ENCODE measurements around the gene SACM1L. TPM values are rescaled to one million over a fixed set of nuclear protein-coding genes. Genes with fewer than 3 reads are reported as not detected.

SACM1L gene
- total and polyA plus RNA-seq, 2 donors (not counting 3 experiments of a cell fraction or from before 2014, with no cell fraction given), result 11.9 to 39.9 TPM

DNA sequence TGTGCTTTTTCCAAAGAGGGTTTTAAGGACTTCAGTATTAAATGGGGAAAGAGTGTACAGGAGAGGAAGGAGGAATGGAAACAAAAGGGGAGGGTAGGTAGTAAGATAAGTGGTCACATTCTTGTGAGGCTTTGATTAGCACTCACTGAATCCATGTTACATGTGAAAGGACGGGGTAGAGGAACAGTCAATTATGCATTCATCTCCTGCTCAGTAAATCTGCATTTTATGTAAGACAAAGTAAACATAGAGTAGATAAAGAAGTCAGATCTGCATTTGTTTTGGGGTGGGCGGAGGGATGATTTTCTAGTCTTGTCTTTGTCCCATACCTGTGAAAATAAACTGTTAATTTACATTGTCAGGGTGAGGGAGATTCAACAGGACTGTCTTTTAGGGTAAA lies 50.8 kb downstream of the SACM1L start:
- Histone ChIP-seq H4K20me1 (replicated peaks; ENCODE audit: control insufficient read depth, extremely low read depth, insufficient read depth, low read length) (no peaks in the 10 kb centered on the region), H2AFZ (ENCODE audit: low read depth, low read length) (no peak overlapping the region), H3K9me1 (replicated peaks; ENCODE audit: control insufficient read depth, extremely low read depth, insufficient read depth, low read length) (no peaks in the 10 kb centered on the region), H3K4me1 (ENCODE audit: control insufficient read depth, extremely low read depth, insufficient read depth, low read length) (no peaks in the 10 kb centered on the region), H3K27me3 (ENCODE audit: control insufficient read depth in 2 of 2, insufficient read depth in 2 of 2, low read length in 2 of 2) (no peaks in the 10 kb centered on the region), H3K36me3 (ENCODE audit: control insufficient read depth in 2 of 2, extremely low read depth in 1 of 2, insufficient read depth in 2 of 2, low read length in 2 of 2) (peaks cover 17 to 19% of the 10 kb centered on the region in 2 experiments), H3K79me2 (ENCODE audit: control insufficient read depth, insufficient read depth, low read length) (no peaks in the 10 kb centered on the region), H3K9me3 (replicated peaks; ENCODE audit: control insufficient read depth, insufficient read depth, low read length) (no peaks in the 10 kb centered on the region), H3K4me3 (replicated peaks in 1 of 3; ENCODE audit: insufficient read depth in 1 of 3, low read depth in 1 of 3, low read length in 3 of 3) (no peak overlapping the region), H3K9ac (replicated peaks; ENCODE audit: extremely low read depth, insufficient read depth, low read length) (no peak overlapping the region), H3K4me2 (ENCODE audit: insufficient read depth, low read length) (no peak overlapping the region), H3K27ac (ENCODE audit: insufficient read depth, low read depth, low read length) (no peak overlapping the region)
- intact Hi-C loops (cut with micrococcal nuclease) (loop anchor here (5.0 kb wide), 1 partner anchor 228 kb away; no protein-coding TSS in a partner anchor), dilution Hi-C loops (cut with MboI; ENCODE audit: extremely low pct_ligation_motif_present, low sequenced_read_pairs) (no loop called here)
- TF ChIP-seq MYC (IDR thresholded peaks at IDR 0.05; ENCODE audit: low read depth, low read length), result no peak
- FAIRE-seq (no peak), DNase-seq (ENCODE audit: low read depth, low spot score) (no peak)
- CTCF ChIA-PET, result no interaction called here
- BruUV-seq (replicated peaks), result no TSS peak
- POLR2A ChIA-PET, result no interaction called here

DNA sequence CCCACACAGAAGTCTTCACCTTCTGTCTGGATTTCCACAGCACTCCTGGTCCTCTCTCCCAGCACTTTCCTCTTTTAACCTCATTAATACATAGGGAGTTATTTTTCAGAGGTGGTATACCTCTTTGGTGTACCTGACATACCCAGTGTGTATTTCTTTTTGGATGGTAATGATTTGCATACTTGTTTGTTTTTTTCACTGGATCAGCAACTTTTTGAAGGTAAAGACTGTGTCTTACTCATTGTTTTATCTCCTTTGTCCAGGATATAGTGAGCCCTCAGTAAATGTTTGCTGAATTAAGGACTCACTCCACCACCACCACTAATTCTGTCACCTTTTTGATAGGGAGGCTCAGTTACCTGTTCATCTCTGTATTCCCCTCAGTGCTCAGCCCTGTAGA lies 52.1 kb downstream of the SACM1L start:
- BruUV-seq (replicated peaks), result no TSS peak
- H3K27ac ChIP-seq (ENCODE audit: insufficient read depth, low read depth, low read length), result no peak overlapping the region
- no peaks in the 10 kb centered on the region for H3K27me3 ChIP-seq (ENCODE audit: control insufficient read depth in 2 of 2, insufficient read depth in 2 of 2, low read length in 2 of 2)
- H3K79me2 ChIP-seq (ENCODE audit: control insufficient read depth, insufficient read depth, low read length), result no peaks in the 10 kb centered on the region
- no peak overlapping the region for H3K4me3 ChIP-seq (replicated peaks in 1 of 3; ENCODE audit: insufficient read depth in 1 of 3, low read depth in 1 of 3, low read length in 3 of 3)
- no peak overlapping the region for H2AFZ ChIP-seq (ENCODE audit: low read depth, low read length)
- H3K9me3 ChIP-seq (replicated peaks; ENCODE audit: control insufficient read depth, insufficient read depth, low read length), result no peaks in the 10 kb centered on the region
- H3K4me2 ChIP-seq (ENCODE audit: insufficient read depth, low read length), result no peak overlapping the region
- no peaks in the 10 kb centered on the region for H3K9me1 ChIP-seq (replicated peaks; ENCODE audit: control insufficient read depth, extremely low read depth, insufficient read depth, low read length)
- H4K20me1 ChIP-seq (replicated peaks; ENCODE audit: control insufficient read depth, extremely low read depth, insufficient read depth, low read length), result no peaks in the 10 kb centered on the region
- H3K9ac ChIP-seq (replicated peaks; ENCODE audit: extremely low read depth, insufficient read depth, low read length), result no peak overlapping the region
- intact Hi-C loops (cut with micrococcal nuclease), result loop anchor here (5.0 kb wide), 1 partner anchor 229 kb away; no protein-coding TSS in a partner anchor
- peaks cover 16 to 24% of the 10 kb centered on the region in 2 experiments for H3K36me3 ChIP-seq (ENCODE audit: control insufficient read depth in 2 of 2, extremely low read depth in 1 of 2, insufficient read depth in 2 of 2, low read length in 2 of 2)
- ChIA-PET POLR2A (no interaction called here), CTCF (no interaction called here)
- FAIRE-seq, result no peak
- no peaks in the 10 kb centered on the region for H3K4me1 ChIP-seq (ENCODE audit: control insufficient read depth, extremely low read depth, insufficient read depth, low read length)
- no peak for DNase-seq (ENCODE audit: low read depth, low spot score)
- dilution Hi-C loops (cut with MboI; ENCODE audit: extremely low pct_ligation_motif_present, low sequenced_read_pairs), result no loop called here
- TF ChIP-seq MYC (IDR thresholded peaks at IDR 0.05; ENCODE audit: low read depth, low read length) (no peak), POLR2A (IDR thresholded peaks at IDR 0.05; ENCODE audit: low read depth, low read length) (no peak), EZH2 (IDR thresholded peaks at IDR 0.05; ENCODE audit: borderline replicate concordance, low read depth, low read length, severe bottlenecking) (no peak), GATA2 (IDR thresholded peaks at IDR 0.05; ENCODE audit: insufficient read depth, insufficient read length, low read depth, low read length) (no peak), POLR2AphosphoS5 (IDR thresholded peaks at IDR 0.05; ENCODE audit: insufficient read depth, low read depth, low read length) (no peak)
- TF ChIP-seq, protein P1, sequence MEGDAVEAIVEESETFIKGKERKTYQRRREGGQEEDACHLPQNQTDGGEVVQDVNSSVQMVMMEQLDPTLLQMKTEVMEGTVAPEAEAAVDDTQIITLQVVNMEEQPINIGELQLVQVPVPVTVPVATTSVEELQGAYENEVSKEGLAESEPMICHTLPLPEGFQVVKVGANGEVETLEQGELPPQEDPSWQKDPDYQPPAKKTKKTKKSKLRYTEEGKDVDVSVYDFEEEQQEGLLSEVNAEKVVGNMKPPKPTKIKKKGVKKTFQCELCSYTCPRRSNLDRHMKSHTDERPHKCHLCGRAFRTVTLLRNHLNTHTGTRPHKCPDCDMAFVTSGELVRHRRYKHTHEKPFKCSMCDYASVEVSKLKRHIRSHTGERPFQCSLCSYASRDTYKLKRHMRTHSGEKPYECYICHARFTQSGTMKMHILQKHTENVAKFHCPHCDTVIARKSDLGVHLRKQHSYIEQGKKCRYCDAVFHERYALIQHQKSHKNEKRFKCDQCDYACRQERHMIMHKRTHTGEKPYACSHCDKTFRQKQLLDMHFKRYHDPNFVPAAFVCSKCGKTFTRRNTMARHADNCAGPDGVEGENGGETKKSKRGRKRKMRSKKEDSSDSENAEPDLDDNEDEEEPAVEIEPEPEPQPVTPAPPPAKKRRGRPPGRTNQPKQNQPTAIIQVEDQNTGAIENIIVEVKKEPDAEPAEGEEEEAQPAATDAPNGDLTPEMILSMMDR (IDR thresholded peaks at IDR 0.05; ENCODE audit: extremely low read depth in 1 of 2, insufficient read depth in 1 of 2, low read depth in 1 of 2, low read length in 2 of 2), result no peak
- TF ChIP-seq, protein P2, sequence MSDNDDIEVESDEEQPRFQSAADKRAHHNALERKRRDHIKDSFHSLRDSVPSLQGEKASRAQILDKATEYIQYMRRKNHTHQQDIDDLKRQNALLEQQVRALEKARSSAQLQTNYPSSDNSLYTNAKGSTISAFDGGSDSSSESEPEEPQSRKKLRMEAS (IDR thresholded peaks at IDR 0.05; ENCODE audit: insufficient read depth, insufficient read length), result no peak

Measured in endothelial cell of umbilical vein (primary cell).